ENCODE data around the gene IMMP2L. TPM values are rescaled to one million over a fixed set of nuclear protein-coding genes. Genes with fewer than 3 reads are reported as not detected.

Gene IMMP2L
- total RNA-seq, 1 experiment from 2014 or later, result 8.8 TPM

- ChIA-PET POLR2A (interaction anchor here (0.5 kb wide), 1 partner anchor 533 kb away, joined by 6 read pairs; no protein-coding TSS in a partner anchor), CTCF (no interaction called here)
- Histone ChIP-seq H3K27me3 (ENCODE audit: control insufficient read depth, insufficient read depth, low read length) (no peaks in the 10 kb centered on the region), H3K27ac (ENCODE audit: low read length) (no peak overlapping the region), H3K9me3 (ENCODE audit: control insufficient read depth, insufficient read depth, low read depth, low read length) (no peaks in the 10 kb centered on the region; the same call in none of the 2 replicates), H3K4me1 (ENCODE audit: control insufficient read depth, insufficient read depth, low read length) (no peaks in the 10 kb centered on the region), H3K36me3 (ENCODE audit: control insufficient read depth, insufficient read depth, low read length) (no peaks in the 10 kb centered on the region), H3K4me3 (ENCODE audit: low read depth in 2 of 2, low read length in 2 of 2) (no peak overlapping the region)
- TF ChIP-seq REST (IDR thresholded peaks at IDR 0.05; ENCODE audit: insufficient read depth in 1 of 2, low read depth in 2 of 2, low read length in 1 of 2) (no peak), CTCF (IDR thresholded peaks at IDR 0.05) (no peak), SIN3A (IDR thresholded peaks at IDR 0.05; ENCODE audit: borderline replicate concordance, insufficient read depth, low read depth, low read length) (no peak), POLR2AphosphoS5 (IDR thresholded peaks at IDR 0.05; ENCODE audit: low read depth, low read length) (no peak), TCF7L2 (IDR thresholded peaks at IDR 0.05; ENCODE audit: low read depth, low read length) (no peak)
- ATAC-seq (no peak), DNase-seq (ENCODE audit: low read depth, low spot score) (no peak)
- no TSS peak for BruUV-seq (replicated peaks)
- intact Hi-C loops (cut with micrococcal nuclease; ENCODE audit: unreplicated experiment), result no loop called here
- in situ Hi-C loops (cut with HindIII; ENCODE audit: low pct_unique_long_range_greater_than_20kb, low sequenced_read_pairs), result no loop called here
Measured at GRCh38 chr7:110809832-110810231, 752.5 kb downstream of the IMMP2L start.

- ChIA-PET POLR2A (no interaction called here), CTCF (no interaction called here)
- intact Hi-C loops (cut with micrococcal nuclease; ENCODE audit: unreplicated experiment) (no loop called here), in situ Hi-C loops (cut with HindIII; ENCODE audit: low pct_unique_long_range_greater_than_20kb, low sequenced_read_pairs) (no loop called here)
- no peak overlapping the region for H3K27ac ChIP-seq (ENCODE audit: low read length)
- ATAC-seq (no peak), DNase-seq (ENCODE audit: low read depth, low spot score) (no peak)
- H3K4me1 ChIP-seq (ENCODE audit: control insufficient read depth, insufficient read depth, low read length), result no peaks in the 10 kb centered on the region
- H3K27me3 ChIP-seq (ENCODE audit: control insufficient read depth, insufficient read depth, low read length), result no peaks in the 10 kb centered on the region
- BruUV-seq (replicated peaks), result no TSS peak
- no peak overlapping the region for H3K4me3 ChIP-seq (ENCODE audit: low read depth in 2 of 2, low read length in 2 of 2)
- TF ChIP-seq POLR2AphosphoS5 (IDR thresholded peaks at IDR 0.05; ENCODE audit: low read depth, low read length), result no peak
- TF ChIP-seq TCF7L2 (IDR thresholded peaks at IDR 0.05; ENCODE audit: low read depth, low read length), result no peak
- no peak for TF ChIP-seq CTCF (IDR thresholded peaks at IDR 0.05)
- no peak for TF ChIP-seq REST (IDR thresholded peaks at IDR 0.05; ENCODE audit: insufficient read depth in 1 of 2, low read depth in 2 of 2, low read length in 1 of 2)
- H3K9me3 ChIP-seq (ENCODE audit: control insufficient read depth, insufficient read depth, low read depth, low read length), result no peaks in the 10 kb centered on the region; the same call in 1 of the 2 replicates
- H3K36me3 ChIP-seq (ENCODE audit: control insufficient read depth, insufficient read depth, low read length), result no peaks in the 10 kb centered on the region
Measured at GRCh38 chr7:110808361-110808760, 753.9 kb downstream of the IMMP2L start.
